ENCODE results near the gene PGM5.

DNA sequence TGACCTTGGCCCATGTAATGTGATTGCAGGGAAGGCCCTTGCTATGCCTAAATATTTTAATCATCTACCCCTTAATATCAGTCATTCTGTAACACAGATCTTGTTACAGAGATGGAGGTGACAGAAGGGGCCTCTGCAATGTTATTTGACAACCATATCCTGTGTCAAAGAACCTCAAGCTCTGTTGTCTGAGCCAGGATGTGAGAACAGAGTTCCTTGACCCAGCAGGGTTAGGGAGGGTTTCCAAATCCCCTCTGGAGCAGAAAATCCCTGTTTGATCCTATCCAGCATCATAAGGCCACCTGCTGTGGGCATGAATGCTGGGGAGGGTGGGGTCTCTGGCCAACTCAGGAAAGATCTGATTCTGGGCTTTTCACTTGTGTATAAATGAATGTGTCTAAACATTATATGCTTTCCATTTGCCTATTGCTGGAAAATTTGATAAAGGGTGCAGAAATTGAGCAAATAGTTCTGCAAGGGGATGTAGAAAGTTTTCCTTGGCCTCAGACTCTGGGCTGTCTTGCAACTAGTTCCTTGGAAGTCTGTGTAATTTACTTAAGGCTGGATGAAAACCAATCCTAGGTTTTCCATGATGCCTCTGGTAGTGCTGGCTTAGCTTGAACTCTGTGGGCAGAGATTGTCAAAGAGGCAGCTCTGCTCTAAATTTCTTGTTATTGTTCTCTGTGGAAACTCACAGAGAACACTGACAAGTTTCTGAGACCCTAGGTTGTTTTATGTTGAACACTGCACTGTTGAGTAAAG, 71.0 kb downstream of the PGM5 start:
- TF ChIP-seq, protein P1, sequence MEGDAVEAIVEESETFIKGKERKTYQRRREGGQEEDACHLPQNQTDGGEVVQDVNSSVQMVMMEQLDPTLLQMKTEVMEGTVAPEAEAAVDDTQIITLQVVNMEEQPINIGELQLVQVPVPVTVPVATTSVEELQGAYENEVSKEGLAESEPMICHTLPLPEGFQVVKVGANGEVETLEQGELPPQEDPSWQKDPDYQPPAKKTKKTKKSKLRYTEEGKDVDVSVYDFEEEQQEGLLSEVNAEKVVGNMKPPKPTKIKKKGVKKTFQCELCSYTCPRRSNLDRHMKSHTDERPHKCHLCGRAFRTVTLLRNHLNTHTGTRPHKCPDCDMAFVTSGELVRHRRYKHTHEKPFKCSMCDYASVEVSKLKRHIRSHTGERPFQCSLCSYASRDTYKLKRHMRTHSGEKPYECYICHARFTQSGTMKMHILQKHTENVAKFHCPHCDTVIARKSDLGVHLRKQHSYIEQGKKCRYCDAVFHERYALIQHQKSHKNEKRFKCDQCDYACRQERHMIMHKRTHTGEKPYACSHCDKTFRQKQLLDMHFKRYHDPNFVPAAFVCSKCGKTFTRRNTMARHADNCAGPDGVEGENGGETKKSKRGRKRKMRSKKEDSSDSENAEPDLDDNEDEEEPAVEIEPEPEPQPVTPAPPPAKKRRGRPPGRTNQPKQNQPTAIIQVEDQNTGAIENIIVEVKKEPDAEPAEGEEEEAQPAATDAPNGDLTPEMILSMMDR (IDR thresholded peaks at IDR 0.05; ENCODE audit: extremely low read depth in 1 of 2, insufficient read depth in 1 of 2, low read depth in 1 of 2, low read length in 2 of 2): no peak
- TF ChIP-seq EZH2 (IDR thresholded peaks at IDR 0.05; ENCODE audit: borderline replicate concordance, low read depth, low read length, severe bottlenecking) (no peak), FOS (IDR thresholded peaks at IDR 0.05; ENCODE audit: borderline replicate concordance, insufficient read depth, low read length) (no peak), POLR2A (IDR thresholded peaks at IDR 0.05; ENCODE audit: low read depth, low read length) (no peak), GATA2 (IDR thresholded peaks at IDR 0.05; ENCODE audit: insufficient read depth, insufficient read length, low read depth, low read length) (no peak), JUN (IDR thresholded peaks at IDR 0.05; ENCODE audit: borderline replicate concordance, insufficient read depth, insufficient read length, low read depth) (no peak)
- TF ChIP-seq, protein P2, sequence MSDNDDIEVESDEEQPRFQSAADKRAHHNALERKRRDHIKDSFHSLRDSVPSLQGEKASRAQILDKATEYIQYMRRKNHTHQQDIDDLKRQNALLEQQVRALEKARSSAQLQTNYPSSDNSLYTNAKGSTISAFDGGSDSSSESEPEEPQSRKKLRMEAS (IDR thresholded peaks at IDR 0.05; ENCODE audit: insufficient read depth, insufficient read length): no peak
